ENCODE results near the gene PRDM12.

Gene PRDM12

GRCh38 chr9:130636648-130637020, 27.8 kb upstream of the PRDM12 start:
- DNase-seq: no peak

GRCh38 chr9:130638284-130639123, 25.9 kb upstream of the PRDM12 start:
- no peak for DNase-seq

GRCh38 chr9:130639124-130639765, 25.1 kb upstream of the PRDM12 start:
- DNase-seq: no peak

GRCh38 chr9:130639866-130640555, 24.4 kb upstream of the PRDM12 start:
- no peak for DNase-seq

DNA sequence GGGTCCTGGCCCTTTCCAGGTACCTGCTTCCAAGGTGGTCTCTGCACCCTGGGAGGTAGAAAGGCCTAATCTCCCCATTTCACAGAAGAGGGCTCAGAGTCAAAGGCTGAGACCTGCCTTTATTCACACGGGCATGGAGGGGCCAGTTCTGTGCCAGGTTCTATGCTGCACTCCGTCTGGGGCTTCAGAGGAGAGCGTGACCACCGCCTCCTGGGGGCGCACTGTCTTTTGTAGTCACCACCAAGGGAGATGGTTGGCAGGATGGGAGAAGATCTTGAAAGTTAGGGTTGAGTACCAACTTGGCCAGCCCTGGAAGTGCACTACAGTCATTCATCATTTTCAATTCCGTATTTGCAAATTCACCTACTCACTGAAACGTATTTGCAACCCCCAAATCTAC, 23.7 kb upstream of the PRDM12 start:
- DNase-seq: no peak

DNA sequence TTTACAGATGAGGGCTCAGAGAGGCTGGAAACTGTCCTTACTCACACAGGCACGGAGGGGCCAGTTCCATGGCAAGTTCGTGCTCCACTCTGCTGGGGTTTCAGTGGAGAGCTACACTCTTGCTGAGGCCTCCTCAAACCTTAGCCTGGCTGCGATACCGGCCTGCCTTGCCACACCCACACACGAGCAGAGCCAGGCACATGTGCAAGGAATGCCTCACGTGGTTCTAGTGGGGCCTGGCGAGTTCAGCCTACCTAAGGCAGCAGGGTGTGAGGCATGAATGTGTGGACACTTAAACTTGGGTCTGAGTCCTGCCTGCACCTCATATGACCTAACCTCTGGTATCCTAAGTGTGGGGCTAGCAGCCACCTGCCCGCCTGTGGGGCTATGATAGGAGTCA, 21.5 kb upstream of the PRDM12 start:
- no peak for DNase-seq

DNA sequence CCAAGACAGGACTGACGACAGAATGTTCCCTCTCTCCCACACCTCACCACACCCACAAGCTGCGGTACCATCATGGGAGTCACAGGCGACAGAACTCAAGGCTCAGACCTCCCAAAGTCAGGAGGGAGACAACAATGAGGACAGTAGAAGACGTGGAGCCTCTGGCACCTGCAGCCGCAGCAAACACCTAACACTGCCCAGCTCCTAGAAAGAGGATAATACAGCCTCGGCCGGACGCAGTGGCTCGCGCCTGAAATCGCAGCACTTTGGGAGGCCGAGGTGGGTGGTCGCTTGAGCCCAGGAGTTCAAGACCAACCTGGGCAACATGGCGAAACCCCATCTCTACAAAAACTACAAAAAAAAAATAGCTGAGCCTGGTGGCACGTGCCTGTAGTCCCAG, 13.2 kb upstream of the PRDM12 start:
- no peak for DNase-seq

GRCh38 chr9:130651752-130652151, 12.6 kb upstream of the PRDM12 start:
- no peak for DNase-seq

DNA sequence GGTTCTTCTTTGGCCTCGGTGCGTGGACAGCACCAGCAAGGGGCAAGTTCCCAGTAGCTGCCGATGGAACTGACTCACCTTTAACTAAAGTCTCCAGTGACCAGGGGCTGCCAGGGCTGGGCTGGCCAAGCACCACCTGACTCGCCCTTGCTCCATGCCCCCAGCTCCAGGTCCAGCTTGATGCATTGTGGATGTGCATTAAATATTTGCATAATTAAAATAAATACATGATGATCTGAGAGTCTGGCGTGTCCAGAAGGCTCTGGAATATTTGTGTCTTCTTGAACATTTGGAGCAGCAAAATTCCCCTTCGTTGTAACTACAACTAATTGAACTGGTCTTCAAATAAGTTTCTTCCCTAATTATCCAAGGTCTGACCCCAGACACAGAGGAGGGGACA, 9.5 kb upstream of the PRDM12 start:
- no peak for DNase-seq

DNA sequence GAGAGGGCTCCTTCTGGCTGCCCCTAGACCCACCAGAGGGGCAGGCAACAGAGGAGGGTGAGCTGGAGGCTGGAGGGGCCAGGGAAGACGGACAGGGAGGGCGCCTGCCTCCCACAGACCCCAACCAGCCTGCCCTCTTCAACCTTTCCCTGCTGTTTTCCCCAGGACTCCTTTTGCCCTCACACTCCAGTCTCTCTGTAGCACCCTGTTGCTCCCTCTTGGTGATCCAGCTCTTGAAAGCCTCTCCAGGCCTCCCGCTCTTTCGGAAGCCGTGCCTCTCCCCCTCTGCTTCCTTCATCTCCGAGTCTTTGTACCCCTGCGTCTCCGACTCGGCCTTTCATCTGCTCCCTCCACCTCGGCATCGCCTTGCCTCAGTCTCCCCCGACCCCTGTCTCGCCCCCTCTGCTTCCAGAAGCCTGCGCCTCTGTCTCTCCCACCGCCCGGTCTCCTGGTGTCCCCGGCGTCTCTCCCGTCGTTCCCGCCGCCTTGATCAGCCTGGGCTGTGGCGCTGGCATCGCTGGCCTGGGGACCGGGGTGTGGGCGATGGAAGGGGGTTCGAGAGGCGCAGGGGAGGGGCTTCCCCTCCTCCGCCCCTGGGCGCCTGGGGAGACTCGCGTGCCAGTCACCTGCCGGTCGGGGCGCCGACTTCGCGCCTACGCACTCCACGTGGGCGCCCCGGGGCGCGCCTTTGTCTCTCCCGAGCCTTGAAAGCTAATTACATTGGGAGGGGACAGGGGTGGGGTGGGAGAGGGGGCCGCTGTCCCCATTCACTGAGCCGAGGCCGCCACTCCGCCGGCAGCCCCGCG, 5.3 kb upstream of the PRDM12 start:
- DNase-seq: no peak

DNA sequence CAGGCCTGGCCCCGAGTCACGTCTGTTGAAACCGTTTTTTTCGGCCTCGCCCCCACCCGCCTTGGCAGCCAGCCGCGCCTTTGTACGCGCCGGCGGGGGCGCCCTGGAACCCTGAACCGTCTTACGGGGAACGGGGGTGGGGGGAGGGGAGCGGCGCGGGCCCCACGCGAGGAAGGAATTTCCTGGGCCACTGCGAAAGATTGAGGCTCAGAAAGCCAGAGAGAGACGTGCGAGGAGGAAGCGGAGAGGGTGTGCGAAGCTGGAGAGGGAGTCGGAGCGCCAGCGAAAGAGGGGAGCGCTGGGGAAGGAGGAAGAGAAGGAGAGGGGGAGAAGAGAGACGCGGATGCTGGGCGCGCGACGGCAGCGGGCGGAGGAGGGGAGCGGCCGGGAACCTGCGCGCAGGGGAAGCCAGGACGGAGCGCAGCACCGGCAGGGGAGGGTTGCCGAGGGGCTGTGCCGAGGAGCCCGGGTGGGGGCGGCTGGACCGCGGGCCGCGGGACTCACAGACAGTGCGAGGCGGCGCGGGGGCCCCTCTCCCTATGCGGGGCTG, 4.6 kb upstream of the PRDM12 start:
- no peak for DNase-seq

DNA sequence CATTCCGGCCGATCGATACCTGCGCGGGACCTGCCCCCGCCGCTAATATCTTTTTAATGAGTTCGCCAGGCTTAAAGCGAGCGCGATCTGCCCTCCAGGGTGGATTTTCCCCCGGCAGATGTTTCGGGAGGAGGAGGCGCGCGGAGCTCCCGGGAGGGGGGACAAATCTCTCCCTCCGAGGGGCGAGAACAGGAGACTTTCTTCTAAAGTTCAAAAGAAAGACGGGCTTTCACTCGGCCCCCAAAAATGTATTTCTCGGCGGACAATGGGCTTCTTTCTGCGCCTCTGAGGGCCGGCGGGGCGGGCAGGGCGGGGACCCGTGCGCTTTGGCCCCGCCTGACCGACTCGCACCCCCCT, 4.1 kb upstream of the PRDM12 start:
- no peak for DNase-seq

GRCh38 chr9:130660683-130661450, 3.5 kb upstream of the PRDM12 start:
- no peak for DNase-seq

DNA sequence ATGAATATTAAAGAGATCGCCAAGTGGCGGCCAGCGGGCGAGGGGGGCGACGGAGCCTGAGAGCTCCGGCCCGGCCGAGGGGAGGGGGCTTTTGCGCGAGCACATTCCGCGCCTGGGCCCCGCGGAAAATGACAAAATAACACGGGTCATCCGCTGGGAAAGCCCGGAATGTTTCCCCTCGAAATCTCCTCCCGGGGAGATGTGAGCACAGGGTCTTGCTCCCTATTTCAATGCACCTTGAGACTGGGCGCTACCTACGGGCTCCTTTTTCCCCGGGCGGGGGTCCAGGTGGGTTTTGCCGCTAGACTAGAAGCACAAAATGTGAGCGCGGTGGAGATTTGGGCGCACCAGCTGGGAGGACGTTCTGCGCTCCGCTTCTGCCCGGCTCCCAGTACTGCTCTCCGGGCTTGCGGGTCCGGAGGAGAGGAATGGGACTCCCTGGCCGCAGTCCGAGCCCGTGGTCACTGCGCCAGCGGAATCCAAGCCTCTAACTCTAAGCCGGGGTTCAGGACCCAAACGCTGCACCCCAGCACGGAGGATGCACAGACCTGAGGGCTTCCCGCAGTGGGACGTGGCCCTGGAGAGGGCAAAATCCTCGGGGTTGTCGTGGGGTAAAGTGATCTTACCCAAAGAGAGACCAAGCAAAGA, 2.8 kb upstream of the PRDM12 start:
- no peak for DNase-seq

DNA sequence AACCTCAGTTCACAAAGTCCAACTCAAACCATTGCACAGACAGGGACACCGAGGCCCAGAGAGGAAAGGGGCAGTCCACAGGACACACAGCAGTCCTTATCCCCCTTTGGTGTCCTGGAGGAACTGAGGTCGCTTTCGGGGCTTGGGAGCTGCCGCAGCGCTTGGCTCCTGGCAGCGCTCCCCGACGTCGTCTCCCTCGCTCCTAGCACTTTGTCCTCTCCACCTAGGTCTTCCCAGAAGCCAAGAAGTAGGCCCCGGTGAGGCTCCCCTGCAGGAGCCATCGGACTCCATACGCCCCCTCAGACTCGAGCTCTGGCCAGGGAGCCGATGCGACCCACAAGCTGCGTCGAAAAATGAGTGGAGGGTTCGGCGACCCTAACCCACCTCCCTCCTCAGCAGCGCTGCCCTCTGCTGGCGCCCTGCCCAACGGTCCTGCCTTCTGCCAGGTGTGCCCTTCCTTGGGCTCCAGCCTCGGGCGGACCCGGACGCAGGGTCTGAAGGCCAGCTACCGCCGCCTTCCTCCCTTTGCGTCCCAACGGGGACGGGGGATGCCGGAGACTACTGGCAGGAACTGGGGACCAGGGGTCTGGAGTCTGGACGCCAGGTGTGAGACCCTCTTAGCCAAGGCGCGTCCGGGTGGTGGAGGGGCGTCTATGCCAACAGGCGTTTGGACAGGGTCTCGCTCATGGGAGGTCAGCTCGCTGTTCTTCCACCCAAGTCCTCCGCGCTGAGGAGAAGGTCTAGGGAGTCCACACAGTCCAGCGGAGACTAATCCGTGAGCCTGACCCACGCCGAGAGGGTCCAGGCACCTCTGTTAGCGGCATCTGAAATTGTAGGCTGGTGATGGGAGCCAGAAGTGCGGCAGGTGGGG, 2.1 kb upstream of the PRDM12 start:
- DNase-seq: no peak

- no peak for DNase-seq
Observed at GRCh38 chr9:130662970-130663257, 1.5 kb upstream of the PRDM12 start.

DNA sequence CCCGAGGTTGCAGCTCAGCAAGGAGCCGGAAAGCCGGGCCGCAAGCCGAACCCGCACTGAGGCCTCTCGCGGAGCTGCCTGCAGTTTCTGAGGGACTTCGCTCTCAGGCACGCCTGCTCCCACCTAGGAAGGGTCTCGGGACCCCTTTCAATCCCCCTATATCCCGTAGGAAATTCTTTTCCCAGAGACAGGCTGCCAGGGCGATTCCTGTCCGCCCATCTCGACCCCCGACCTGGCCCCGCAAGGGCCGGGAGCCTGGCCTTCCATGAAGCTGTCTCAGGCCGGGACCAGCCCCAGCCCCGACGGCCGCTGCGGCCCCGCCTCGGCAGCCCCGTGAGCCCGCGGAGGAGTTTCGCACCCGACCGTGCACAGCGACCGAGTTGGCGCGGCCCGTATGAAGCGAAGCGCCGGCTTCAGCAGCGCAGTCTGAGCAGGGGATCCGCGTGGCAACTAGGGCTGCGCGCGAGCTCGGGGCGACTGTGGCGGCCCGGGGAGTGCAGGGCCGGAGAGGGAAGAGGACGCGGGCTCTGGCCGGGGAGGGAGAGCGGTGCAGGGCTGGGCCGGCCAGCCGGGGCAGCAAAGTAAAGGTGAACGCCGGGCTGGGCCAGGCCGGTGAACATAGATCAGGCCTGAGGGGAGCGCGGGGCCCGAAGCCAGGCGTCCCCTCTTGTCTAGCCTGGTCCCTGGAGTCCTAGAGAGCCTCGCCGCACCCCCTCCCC, 977 bp upstream of the PRDM12 start:
- no peak for DNase-seq

DNA sequence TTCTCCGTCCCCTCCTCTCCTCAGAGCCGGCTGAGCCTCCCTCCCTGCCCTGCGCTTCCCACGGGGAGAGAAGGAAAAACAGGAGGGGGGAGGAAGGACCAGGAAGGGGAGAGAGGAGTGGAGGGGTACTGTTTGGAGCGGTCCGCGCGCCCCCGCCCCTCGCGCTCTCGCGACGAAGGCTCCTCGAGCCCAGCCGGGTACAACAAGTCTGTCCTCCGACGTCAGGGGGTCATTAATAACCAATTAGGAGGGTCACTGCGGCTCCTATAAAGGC, 480 bp upstream of the PRDM12 start:
- no peak for DNase-seq

GRCh38 chr9:130665029-130665430, 636 bp downstream of the PRDM12 start:
- no peak for DNase-seq
